H9 (cell line): ENCODE data around the gene GET3. TPM values are rescaled to one million over a fixed set of nuclear protein-coding genes. Genes with fewer than 3 reads are reported as not detected.

ENCODE experiments used
- DNase-seq: peaks from one replicate; pipeline ENCODE4 v3.0.0-alpha.2; 2017
- H2AFZ ChIP-seq: one replicate; pipeline ENCODE4 v1.6.1; 2013; ENCODE audit warnings: mild to moderate bottlenecking, low read length, control low read depth, moderate library complexity
- H2AK5ac ChIP-seq: 2 replicates; pipeline ENCODE4 v1.6.1; 2013; ENCODE audit warnings: low read length, control low read depth, mixed read lengths; ENCODE audit not compliant: insufficient read length
- H2BK120ac ChIP-seq: one replicate; pipeline ENCODE4 v1.6.1; 2013; ENCODE audit warnings: low read depth, mild to moderate bottlenecking, low read length, control low read depth, inconsistent platforms; ENCODE audit not compliant: poor library complexity, severe bottlenecking
- H2BK12ac ChIP-seq: 2 replicates; pipeline ENCODE4 v1.6.1; 2013; ENCODE audit warnings: low read length, control low read depth, mixed read lengths, low read depth; ENCODE audit not compliant: insufficient read length
- H2BK15ac ChIP-seq: 2 replicates; pipeline ENCODE4 v1.6.1; 2013; ENCODE audit warnings: low read depth, low read length, control low read depth
- H2BK20ac ChIP-seq: one replicate; pipeline ENCODE4 v1.6.1; 2013; ENCODE audit warnings: low read depth, mild to moderate bottlenecking, low read length, control low read depth, inconsistent platforms; ENCODE audit not compliant: poor library complexity, severe bottlenecking
- H2BK5ac ChIP-seq: 2 replicates; pipeline ENCODE4 v1.6.1; 2013; ENCODE audit warnings: low read length, control low read depth, mixed read lengths; ENCODE audit not compliant: insufficient read length
- H3K14ac ChIP-seq: 2 replicates; pipeline ENCODE4 v1.6.1; 2013; ENCODE audit warnings: low read length, control low read depth; ENCODE audit not compliant: insufficient read depth
- H3K18ac ChIP-seq: 2 replicates; pipeline ENCODE4 v1.6.1; 2013; ENCODE audit warnings: low read depth, mild to moderate bottlenecking, mixed read lengths, low read length, control low read depth; ENCODE audit not compliant: insufficient read length
- H3K23ac ChIP-seq: 2 replicates; pipeline ENCODE4 v1.6.1; 2013; ENCODE audit warnings: low read length, control low read depth, mixed read lengths, low read depth; ENCODE audit not compliant: insufficient read length
- H3K23me2 ChIP-seq: 2 replicates; pipeline ENCODE4 v1.6.1; 2013; ENCODE audit warnings: low read depth, mild to moderate bottlenecking, mixed read lengths, low read length, control low read depth; ENCODE audit not compliant: insufficient read length, poor library complexity, severe bottlenecking
- H3K27ac ChIP-seq: 2 replicates; pipeline ENCODE4 v1.5.1; 2013; ENCODE audit warnings: low read length, control low read depth, mixed read lengths, low read depth; ENCODE audit not compliant: insufficient read length
- H3K27me3 ChIP-seq: 2 replicates; pipeline ENCODE4 v1.6.1; 2013; ENCODE audit warnings: low read length, control low read depth, inconsistent platforms; ENCODE audit not compliant: insufficient read depth
- H3K4ac ChIP-seq: 2 replicates; pipeline ENCODE4 v1.6.1; 2013; ENCODE audit warnings: low read depth, mild to moderate bottlenecking, control low read depth, inconsistent platforms, low read length, moderate library complexity
- H3K4me1 ChIP-seq: 2 replicates; pipeline ENCODE4 v1.6.1; 2013; ENCODE audit warnings: low read length, control low read depth, inconsistent platforms; ENCODE audit not compliant: insufficient read depth
- H3K4me2 ChIP-seq: 2 replicates; pipeline ENCODE4 v1.6.1; 2013; ENCODE audit warnings: low read length, control low read depth, mixed read lengths; ENCODE audit not compliant: insufficient read length, insufficient read depth
- H3K56ac ChIP-seq: 2 replicates; pipeline ENCODE4 v1.6.1; 2013; ENCODE audit warnings: low read depth, mild to moderate bottlenecking, mixed read lengths, low read length, control low read depth; ENCODE audit not compliant: insufficient read length
- H3K79me1 ChIP-seq: 2 replicates; pipeline ENCODE4 v1.6.1; 2013; ENCODE audit warnings: low read depth, mild to moderate bottlenecking, moderate library complexity, low read length, control low read depth, inconsistent platforms; ENCODE audit not compliant: insufficient read depth, poor library complexity, severe bottlenecking
- H3K79me2 ChIP-seq: 2 replicates; pipeline ENCODE4 v1.6.1; 2013; ENCODE audit warnings: low read length, control low read depth, inconsistent platforms; ENCODE audit not compliant: insufficient read depth
- H3K9ac ChIP-seq: 2 replicates; pipeline ENCODE4 v1.6.1; 2013; ENCODE audit warnings: low read length, control low read depth, mixed read lengths; ENCODE audit not compliant: insufficient read length; ENCODE audit errors: extremely low read depth
- H3K9me3 ChIP-seq: one replicate; pipeline ENCODE4 v1.6.1; 2013; ENCODE audit warnings: low read depth, low read length, inconsistent platforms; ENCODE audit not compliant: control insufficient read depth
- H3T11ph ChIP-seq: one replicate; pipeline ENCODE4 v1.6.1; 2013; ENCODE audit warnings: mild to moderate bottlenecking, low read length, control low read depth, inconsistent platforms
- H4K20me1 ChIP-seq: one replicate; pipeline ENCODE4 v1.6.1; 2013; ENCODE audit not compliant: control insufficient read depth, insufficient read length, insufficient read depth
- H4K5ac ChIP-seq: 2 replicates; pipeline ENCODE4 v1.6.1; 2013; ENCODE audit warnings: low read depth, mild to moderate bottlenecking, mixed read lengths, low read length, control low read depth; ENCODE audit not compliant: insufficient read length
- H4K8ac ChIP-seq: replicated peaks from 2 replicates; pipeline ENCODE4 v1.6.1; 2013; ENCODE audit warnings: low read length, control low read depth, mixed read lengths, low read depth; ENCODE audit not compliant: insufficient read length
- H4K91ac ChIP-seq: 2 replicates; pipeline ENCODE4 v1.6.1; 2013; ENCODE audit warnings: low read depth, mild to moderate bottlenecking, moderate library complexity, mixed read lengths, low read length, control low read depth; ENCODE audit not compliant: insufficient read length
- H3K27ac Mint-ChIP-seq, 3 experiments: 2 replicates in 2 of 3; 3 replicates in 1 of 3; pipeline ENCODE4 v1.8.0; 2020 to 2021; ENCODE audit warnings: mixed read lengths in 3 of 3, mild to moderate bottlenecking in 1 of 3, moderate library complexity in 1 of 3
- H3K27me3 Mint-ChIP-seq: 2 replicates; pipeline ENCODE4 v1.8.0; 2021; ENCODE audit warnings: low read depth, mild to moderate bottlenecking, moderate library complexity, mixed read lengths
- H3K36me3 Mint-ChIP-seq, 3 experiments: 2 replicates in 2 of 3; 3 replicates in 1 of 3; pipeline ENCODE4 v1.8.0; 2020 to 2021; ENCODE audit warnings: low read depth in 3 of 3, mixed read lengths in 3 of 3; ENCODE audit not compliant: insufficient read depth in 1 of 3
- H3K4me1 Mint-ChIP-seq, 2 experiments: 2 replicates each; pipeline ENCODE4 v1.8.0; 2020; ENCODE audit warnings: mixed read lengths in 2 of 2
- H3K4me3 Mint-ChIP-seq, 2 experiments: 2 replicates in 1 of 2; 3 replicates in 1 of 2; pipeline ENCODE4 v1.8.0; 2020 to 2021; ENCODE audit warnings: mild to moderate bottlenecking in 2 of 2, mixed read lengths in 2 of 2, moderate library complexity in 1 of 2
- H3K9me3 Mint-ChIP-seq, 2 experiments: 2 replicates in 1 of 2; 3 replicates in 1 of 2; pipeline ENCODE4 v1.8.0; 2020; ENCODE audit warnings: mild to moderate bottlenecking in 2 of 2, mixed read lengths in 2 of 2, moderate library complexity in 1 of 2
- WGBS: extraction: QIAGEN DNeasy Blood & Tissue Kit; methylation state at CpG from one replicate; pipeline ENCODE4 v1.1.7; 2013; ENCODE audit warnings: missing lambda C conversion rate, low lambda C conversion rate, mixed read lengths; ENCODE audit not compliant: insufficient read length; ENCODE audit errors: extremely low coverage; 5-methylcytosine and 5-hydroxymethylcytosine counted together
- total RNA-seq: library from RNA; stranded (reverse); gene quantifications from 2 replicates; pipeline ENCODE4 v1.2.1, GENCODE V29; 2021
- TF ChIP-seq, protein P1 (sequence below): fragments of 200-600 bp; sonication (generic); conservative IDR thresholded peaks from 3 replicates; pipeline ENCODE4 v1.8.0; 2021; ENCODE audit warnings: antibody characterized with exemption, mild to moderate bottlenecking

Gene GET3
- total RNA-seq, 1 experiment from 2014 or later = 81.6 TPM

DNA sequence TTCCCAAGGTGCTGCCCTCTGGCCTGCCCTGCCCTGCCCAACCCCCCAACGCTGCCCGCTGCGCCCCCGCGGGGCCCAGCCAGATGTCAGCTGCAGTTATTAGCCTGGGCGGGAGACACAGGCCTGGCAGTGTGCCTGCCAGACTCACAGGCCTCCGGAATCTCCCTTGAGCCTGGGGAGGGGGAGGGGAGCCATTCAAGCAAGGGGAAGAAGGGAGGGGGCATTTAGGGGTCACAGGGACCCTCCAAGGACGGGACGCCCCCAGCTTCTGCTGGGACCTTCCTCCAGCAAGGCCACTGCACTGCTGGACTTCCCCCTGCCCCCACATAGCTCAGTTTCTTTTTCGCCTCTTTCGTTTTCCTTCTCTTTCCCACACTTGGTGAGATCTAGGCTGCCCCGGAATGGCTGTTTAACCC is 51.4 kb downstream of the GET3 start:
- no peaks in the 10 kb centered on the region for H3K9me3 ChIP-seq

More for the DNA sequence above, 51.4 kb downstream of the GET3 start:
- peak overlapping the region; percentile 46; the same call in 1 of the 2 replicates for H3K14ac ChIP-seq
- no peak overlapping the region for H3K27ac ChIP-seq
- peak; percentile 59 for DNase-seq
- no peak overlapping the region for H3T11ph ChIP-seq
- no peaks in the 10 kb centered on the region for H3K79me1 ChIP-seq
- Mint-ChIP-seq H3K4me1 (peaks cover 25 to 27% of the 10 kb centered on the region in 2 experiments), H3K9me3 (no peaks in the 10 kb centered on the region), H3K27me3 (peaks cover 6% of the 10 kb centered on the region), H3K27ac (peak overlapping the region; percentile 80 to 91 (median 83); a peak in 4 of 7 replicates), H3K36me3 (no peaks in the 10 kb centered on the region), H3K4me3 (peak overlapping the region; percentile 66 to 84)
- no peak overlapping the region for H3K23ac ChIP-seq
- H4K5ac ChIP-seq = no peak overlapping the region
- no peaks in the 10 kb centered on the region for H3K79me2 ChIP-seq
- no peak overlapping the region for H2AFZ ChIP-seq
- no peak overlapping the region for H2BK120ac ChIP-seq
- H4K8ac ChIP-seq = no peak overlapping the region
- no peak overlapping the region for H3K4ac ChIP-seq
- TF ChIP-seq, protein P1, sequence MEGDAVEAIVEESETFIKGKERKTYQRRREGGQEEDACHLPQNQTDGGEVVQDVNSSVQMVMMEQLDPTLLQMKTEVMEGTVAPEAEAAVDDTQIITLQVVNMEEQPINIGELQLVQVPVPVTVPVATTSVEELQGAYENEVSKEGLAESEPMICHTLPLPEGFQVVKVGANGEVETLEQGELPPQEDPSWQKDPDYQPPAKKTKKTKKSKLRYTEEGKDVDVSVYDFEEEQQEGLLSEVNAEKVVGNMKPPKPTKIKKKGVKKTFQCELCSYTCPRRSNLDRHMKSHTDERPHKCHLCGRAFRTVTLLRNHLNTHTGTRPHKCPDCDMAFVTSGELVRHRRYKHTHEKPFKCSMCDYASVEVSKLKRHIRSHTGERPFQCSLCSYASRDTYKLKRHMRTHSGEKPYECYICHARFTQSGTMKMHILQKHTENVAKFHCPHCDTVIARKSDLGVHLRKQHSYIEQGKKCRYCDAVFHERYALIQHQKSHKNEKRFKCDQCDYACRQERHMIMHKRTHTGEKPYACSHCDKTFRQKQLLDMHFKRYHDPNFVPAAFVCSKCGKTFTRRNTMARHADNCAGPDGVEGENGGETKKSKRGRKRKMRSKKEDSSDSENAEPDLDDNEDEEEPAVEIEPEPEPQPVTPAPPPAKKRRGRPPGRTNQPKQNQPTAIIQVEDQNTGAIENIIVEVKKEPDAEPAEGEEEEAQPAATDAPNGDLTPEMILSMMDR = no peak
- no peak overlapping the region for H2AK5ac ChIP-seq
- H3K56ac ChIP-seq = no peak overlapping the region
- H3K23me2 ChIP-seq = peaks cover 34% of the 10 kb centered on the region
- no peak overlapping the region for H2BK15ac ChIP-seq
- no peak overlapping the region for H3K18ac ChIP-seq
- H4K91ac ChIP-seq = no peak overlapping the region
- peaks cover 3% of the 10 kb centered on the region; the same call in 1 of the 2 replicates for H3K4me1 ChIP-seq
- H2BK12ac ChIP-seq = no peak overlapping the region
- H2BK5ac ChIP-seq = no peak overlapping the region
- no peak overlapping the region for H2BK20ac ChIP-seq
- no peaks in the 10 kb centered on the region for H4K20me1 ChIP-seq
- H3K9ac ChIP-seq = no peak overlapping the region
- no peaks in the 10 kb centered on the region; the same call in 1 of the 2 replicates for H3K27me3 ChIP-seq
- H3K4me2 ChIP-seq = peak overlapping the region; percentile 34
- WGBS = no CpG with 5 or more reads among the region's 12 CpGs
